SHP77 (cell line): ENCODE data around the gene KLHDC7B.
"Not testable (repeated sequence)": the region's sequence is repeated elsewhere in the genome, so short reads cannot be mapped to it uniquely, and the experiment has no call there.

ENCODE experiments used
- DNase-seq, 2 experiments: peaks; one replicate each; lab custom pipeline; 2025; lab: John Stamatoyannopoulos, UW

Gene KLHDC7B

GRCh38 chr22:50529897-50530579 lies 15.7 kb upstream of the KLHDC7B start, which contains the start of gene TYMP:
Gene TYMP (minus strand): TSS chr22:50530012. CDS start chr22:50529709, 303 bp downstream.
- no peak for DNase-seq

DNA sequence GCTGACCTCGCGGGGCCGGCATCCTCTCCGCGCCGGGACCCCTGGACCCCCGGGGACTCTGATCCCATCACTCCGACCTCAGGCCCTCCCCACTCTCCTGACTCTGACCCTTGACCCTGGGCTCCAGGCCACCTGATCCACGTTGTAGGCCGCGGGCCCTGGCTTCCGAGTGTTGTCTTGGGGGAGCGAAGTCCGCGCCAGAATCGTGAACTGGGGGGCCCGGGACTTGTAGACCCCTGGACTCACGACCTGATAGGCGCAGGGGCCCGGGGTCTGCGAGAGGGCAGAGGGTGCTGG lies 15.2 kb upstream of the KLHDC7B start:
- DNase-seq: no peak

GRCh38 chr22:50530877-50531545 lies 14.7 kb upstream of the KLHDC7B start:
- no peak for DNase-seq

- DNase-seq: no peak
Measured at GRCh38 chr22:50531546-50531961, 14.1 kb upstream of the KLHDC7B start.

DNA sequence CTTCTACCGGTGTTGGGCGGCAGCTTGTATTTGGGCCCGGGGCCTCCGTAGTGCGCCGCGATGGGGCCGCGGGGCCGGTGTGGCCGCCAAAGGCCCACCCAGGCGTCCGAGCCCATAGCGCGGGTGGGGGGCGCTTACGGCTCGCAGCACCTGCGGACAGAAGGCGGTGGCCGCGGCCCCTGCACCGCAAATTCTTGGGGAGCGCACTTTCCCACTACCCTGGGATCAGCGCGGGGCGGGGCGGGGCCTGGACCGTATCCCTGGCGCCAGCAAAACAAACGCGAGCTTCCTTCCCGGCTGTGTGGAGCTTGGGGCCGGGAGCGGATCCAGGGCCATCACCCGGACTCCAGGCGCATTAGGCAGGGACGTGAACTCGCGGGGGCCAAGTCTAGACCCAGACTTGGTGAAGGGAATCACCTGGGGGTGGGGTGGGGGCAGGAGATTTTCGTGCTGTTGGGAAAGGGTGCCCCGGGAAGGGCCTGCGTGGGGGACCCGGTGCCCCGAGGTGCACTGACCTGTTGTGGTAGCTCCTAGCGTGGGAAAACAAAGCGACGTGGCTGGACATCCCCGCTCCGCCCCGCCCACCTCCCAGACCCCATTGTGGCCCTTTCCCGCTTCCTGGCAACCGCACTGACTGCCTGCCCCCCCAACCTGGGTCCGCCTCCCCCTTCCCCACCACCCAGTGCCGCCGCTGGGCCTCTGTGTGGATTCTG lies 13.6 kb upstream of the KLHDC7B start:
- DNase-seq: peak in 1 of 2 experiments; percentile 40

- DNase-seq: no peak
Measured at GRCh38 chr22:50532824-50533796, 12.6 kb upstream of the KLHDC7B start.

- DNase-seq: not testable (repeated sequence)
Measured at GRCh38 chr22:50533856-50534711, 11.6 kb upstream of the KLHDC7B start.

GRCh38 chr22:50535113-50535512 lies 10.6 kb upstream of the KLHDC7B start:
- DNase-seq: no peak

DNA sequence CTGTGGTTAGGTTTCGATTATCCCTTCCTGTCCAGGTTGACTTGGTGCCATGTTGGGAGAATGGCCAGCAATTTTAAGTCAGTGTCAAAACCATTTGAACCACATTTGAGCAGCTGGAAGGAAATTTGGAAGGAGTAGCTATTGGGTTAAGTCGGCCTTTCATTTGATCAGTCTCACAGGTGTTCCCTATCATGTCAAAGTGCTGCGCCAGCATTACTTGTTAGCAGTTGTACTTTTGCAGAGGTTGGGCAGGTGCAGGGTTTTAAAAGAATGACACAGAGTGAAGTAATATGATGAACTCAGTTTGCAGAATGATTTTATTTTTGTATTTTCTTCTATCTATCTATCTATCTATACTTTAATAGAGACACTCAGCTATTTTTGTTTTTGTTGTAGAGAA lies 9.5 kb upstream of the KLHDC7B start:
- DNase-seq: no peak

DNA sequence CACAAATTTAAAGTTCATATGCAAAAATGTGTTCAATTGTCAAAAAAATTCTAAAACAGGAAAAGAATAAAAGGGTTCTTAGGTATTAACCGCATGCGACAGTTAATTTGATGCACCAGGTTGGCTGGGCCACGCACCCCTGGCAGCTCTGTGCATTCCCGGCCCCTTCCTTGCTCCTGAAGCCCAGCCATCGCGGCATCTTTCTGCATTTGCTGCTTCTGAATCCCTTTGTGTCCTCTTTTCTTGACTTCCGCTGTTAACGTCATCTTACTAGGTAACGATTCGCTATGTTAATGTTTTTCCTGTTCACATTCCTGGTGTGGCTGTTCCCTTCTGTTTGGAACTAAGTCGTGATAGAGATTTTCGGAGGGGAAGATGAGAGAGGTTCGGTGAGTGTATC lies 7.9 kb upstream of the KLHDC7B start:
- no peak for DNase-seq

DNA sequence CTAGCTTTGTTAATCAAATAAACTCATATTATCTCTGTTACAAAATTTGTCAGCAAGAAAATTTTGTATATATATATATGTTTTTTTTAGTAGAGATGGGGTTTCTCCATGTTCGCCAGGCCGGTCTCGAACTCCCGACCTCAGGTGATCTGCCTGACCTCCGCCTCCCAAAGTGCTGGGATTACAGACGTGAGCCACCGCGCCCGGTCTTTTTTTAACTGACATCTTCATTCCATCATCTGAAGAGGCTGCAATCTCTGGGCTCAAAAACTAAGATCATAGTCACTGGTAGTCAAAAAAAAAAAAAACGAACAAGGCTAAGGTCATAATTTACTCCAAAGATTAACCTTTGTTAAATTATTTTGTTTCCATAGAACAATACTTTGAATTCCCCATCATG lies 5.3 kb upstream of the KLHDC7B start:
- DNase-seq: no peak

DNA sequence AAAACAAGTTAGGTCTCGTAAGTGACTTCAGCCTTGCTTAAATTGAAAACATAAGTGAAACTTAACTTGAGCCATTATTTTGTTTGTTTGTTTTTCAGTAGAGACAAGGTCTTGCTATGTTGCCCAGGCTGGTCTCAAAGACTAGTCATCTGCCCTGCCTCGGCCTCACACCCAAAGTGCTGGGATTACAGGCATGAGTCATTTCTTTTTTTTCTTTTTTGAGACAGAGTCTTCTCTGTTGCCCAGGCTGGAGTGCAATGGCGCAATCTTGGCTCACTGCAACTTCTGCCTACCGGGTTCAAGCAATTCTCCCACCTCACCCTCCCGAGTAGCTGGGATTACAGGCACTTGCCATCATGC lies 4.1 kb upstream of the KLHDC7B start:
- not testable (repeated sequence) for DNase-seq

DNA sequence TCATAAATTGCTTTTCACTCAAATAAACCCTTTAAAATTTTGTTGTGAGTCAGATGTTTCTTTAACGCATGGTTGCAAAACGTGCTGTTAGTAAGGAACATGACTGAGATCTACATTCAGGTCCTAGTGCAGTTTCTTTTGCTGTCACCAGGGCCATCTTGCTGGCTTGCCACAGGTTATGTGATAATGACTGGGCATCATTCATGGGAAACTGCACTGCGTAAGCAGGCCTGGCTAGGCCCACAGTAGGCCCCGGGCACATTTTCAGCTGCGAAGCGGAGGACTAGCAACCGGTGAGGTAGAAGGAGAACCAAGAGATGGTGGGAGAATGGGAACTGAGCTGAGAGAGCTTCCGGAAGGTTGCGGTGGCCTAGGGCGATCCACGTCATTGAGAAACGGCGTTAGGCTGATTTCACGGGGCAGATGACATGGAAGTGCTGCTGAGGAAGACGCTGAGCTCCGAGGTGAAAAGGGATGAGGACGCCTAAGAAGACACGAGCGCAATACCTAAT lies 3.2 kb upstream of the KLHDC7B start:
- DNase-seq: no peak

GRCh38 chr22:50544078-50544745 lies 1.5 kb upstream of the KLHDC7B start:
- no peak for DNase-seq

GRCh38 chr22:50544746-50545253 lies 899 bp upstream of the KLHDC7B start:
- no peak for DNase-seq

- DNase-seq: no peak
Measured at GRCh38 chr22:50546326-50547262, 895 bp downstream of the KLHDC7B start.

- DNase-seq: no peak
Measured at GRCh38 chr22:50547263-50547985, 1.7 kb downstream of the KLHDC7B start.
